ENCODE measurements around the gene MEX3C.

GRCh38 chr18:51153659-51154371 lies 43.7 kb downstream of the MEX3C start:
- TF ChIP-seq CTCF (IDR thresholded peaks at IDR 0.05) (no peak), POLR2A (IDR thresholded peaks at IDR 0.05) (no peak)

Measured in adrenal gland (tissue), 5 donors.